Peyer's patch (tissue), 4 donors: ENCODE measurements around the gene TUBD1.

Experiments
- POLR2A ChIP-seq, 2 donors: fragments of 450-650 bp; IDR thresholded peaks; one replicate each; pipeline ENCODE4 v1.5.1; 2017; ENCODE audit warnings: antibody characterized with exemption in 2 of 2, mild to moderate bottlenecking in 2 of 2, moderate library complexity in 2 of 2
- TF ChIP-seq, protein P1 (sequence below), 6 experiments: fragments of 450-650 bp in 4 of 6; fragments of 200-600 bp in 2 of 6; sonication (generic) in 1 of 6; IDR thresholded peaks; one replicate each; pipeline ENCODE4 v1.5.1; 2017 to 2019; ENCODE audit warnings: antibody characterized with exemption in 6 of 6, mild to moderate bottlenecking in 3 of 6, moderate library complexity in 1 of 6

DNA sequence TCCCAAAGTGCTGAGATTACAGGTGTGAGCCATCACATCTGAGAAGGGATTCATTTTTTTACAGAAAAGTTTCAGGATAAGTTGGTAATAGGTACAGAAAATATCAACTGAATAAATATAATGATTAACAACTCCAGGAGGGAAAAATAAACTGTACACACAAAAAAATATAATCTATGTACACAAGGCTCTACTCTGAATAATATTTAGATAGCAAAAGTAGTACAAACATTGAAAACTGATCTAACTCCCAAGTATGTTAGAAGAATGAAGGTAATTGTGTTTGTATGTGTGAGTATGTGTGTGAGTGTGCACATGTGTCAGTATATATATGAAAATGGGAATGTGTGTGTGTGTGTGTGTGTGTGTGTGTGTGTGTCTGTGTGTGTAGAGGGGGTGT is 20.4 kb downstream of the TUBD1 start:
- TF ChIP-seq POLR2A (IDR thresholded peaks at IDR 0.05): no peak
- TF ChIP-seq, protein P1, sequence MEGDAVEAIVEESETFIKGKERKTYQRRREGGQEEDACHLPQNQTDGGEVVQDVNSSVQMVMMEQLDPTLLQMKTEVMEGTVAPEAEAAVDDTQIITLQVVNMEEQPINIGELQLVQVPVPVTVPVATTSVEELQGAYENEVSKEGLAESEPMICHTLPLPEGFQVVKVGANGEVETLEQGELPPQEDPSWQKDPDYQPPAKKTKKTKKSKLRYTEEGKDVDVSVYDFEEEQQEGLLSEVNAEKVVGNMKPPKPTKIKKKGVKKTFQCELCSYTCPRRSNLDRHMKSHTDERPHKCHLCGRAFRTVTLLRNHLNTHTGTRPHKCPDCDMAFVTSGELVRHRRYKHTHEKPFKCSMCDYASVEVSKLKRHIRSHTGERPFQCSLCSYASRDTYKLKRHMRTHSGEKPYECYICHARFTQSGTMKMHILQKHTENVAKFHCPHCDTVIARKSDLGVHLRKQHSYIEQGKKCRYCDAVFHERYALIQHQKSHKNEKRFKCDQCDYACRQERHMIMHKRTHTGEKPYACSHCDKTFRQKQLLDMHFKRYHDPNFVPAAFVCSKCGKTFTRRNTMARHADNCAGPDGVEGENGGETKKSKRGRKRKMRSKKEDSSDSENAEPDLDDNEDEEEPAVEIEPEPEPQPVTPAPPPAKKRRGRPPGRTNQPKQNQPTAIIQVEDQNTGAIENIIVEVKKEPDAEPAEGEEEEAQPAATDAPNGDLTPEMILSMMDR (IDR thresholded peaks at IDR 0.05): no peak
